ENCODE data around the gene NUDT9.
"Not testable (repeated sequence)": the region's sequence is repeated elsewhere in the genome, so short reads cannot be mapped to it uniquely, and the experiment has no call there.

NUDT9 gene

GRCh38 chr4:87410679-87411078 is 11.7 kb upstream of the NUDT9 start:
- H3K4me3 ChIP-seq (ENCODE audit: low read depth, low read length), result no peak overlapping the region
- no peak for DNase-seq (ENCODE audit: low read depth)
- no peak for TF ChIP-seq CTCF (conservative IDR thresholded peaks at IDR 0.05; ENCODE audit: low read depth, low read length)

DNA sequence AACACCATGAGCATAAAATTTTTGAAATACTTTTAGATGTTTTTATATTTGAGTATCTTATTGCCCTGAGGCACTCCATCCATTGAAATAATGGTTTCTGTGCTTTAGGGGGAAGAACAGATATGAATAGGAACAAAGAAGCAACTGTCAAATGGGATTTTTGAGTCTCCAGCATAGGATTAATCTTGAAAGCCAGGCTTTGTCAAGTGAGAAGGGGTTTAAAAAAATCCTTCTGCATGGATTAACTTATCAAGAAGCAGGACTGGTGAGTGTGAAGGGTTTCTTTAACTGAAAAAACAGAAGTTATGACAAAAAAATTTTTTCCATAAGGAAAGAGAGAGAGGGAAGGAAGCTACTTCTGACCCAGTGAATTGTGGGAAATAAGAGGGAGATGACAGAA is 7.6 kb upstream of the NUDT9 start:
- no peak for TF ChIP-seq CTCF (conservative IDR thresholded peaks at IDR 0.05; ENCODE audit: low read depth, low read length)
- DNase-seq (ENCODE audit: low read depth), result no peak
- H3K4me3 ChIP-seq (ENCODE audit: low read depth, low read length), result no peak overlapping the region

- DNase-seq (ENCODE audit: low read depth), result no peak
- no peak for TF ChIP-seq CTCF (conservative IDR thresholded peaks at IDR 0.05; ENCODE audit: low read depth, low read length)
- no peak overlapping the region for H3K4me3 ChIP-seq (ENCODE audit: low read depth, low read length)
These were observed 5.4 kb upstream of the NUDT9 start for GRCh38 chr4:87416965-87417364.

- not testable (repeated sequence) for DNase-seq (ENCODE audit: low read depth); H3K4me3 ChIP-seq (ENCODE audit: low read depth, low read length)
These were observed 4.0 kb upstream of the NUDT9 start for GRCh38 chr4:87418410-87418809.

DNA sequence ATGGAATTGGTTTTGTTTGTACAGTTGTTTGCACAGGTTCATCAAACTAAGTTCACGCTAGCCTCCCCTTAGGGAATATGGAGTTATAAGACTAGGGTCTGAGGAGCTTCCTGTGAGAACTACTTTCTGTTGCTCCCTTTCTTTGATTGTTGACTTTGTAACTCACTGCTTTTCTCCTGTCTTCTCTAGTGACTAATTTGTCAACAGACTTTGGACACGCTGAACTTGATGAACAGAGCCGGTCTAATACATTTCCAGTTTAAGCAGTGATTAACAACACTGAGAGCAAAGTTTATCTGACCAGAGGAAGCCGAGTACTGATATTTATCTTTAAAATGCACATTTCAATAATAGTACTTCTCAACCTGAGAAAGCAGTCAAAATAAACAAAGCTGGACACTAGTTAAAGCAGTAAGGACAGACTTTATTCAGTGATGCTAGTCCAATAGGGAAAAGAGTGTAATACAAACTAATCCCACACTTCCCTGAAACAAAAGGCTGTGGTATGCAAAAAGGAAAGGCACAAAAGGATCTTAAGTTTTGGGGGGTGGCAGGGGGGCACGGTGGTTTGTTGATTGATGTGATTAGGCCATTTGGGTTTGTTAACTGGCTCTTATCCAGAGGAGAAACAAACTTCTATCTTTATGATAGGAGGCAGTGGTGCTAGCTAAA is 2.7 kb upstream of the NUDT9 start:
- no peak overlapping the region for H3K4me3 ChIP-seq (ENCODE audit: low read depth, low read length)
- DNase-seq (ENCODE audit: low read depth), result peak; percentile 43
- TF ChIP-seq CTCF (conservative IDR thresholded peaks at IDR 0.05; ENCODE audit: low read depth, low read length), result no peak

DNA sequence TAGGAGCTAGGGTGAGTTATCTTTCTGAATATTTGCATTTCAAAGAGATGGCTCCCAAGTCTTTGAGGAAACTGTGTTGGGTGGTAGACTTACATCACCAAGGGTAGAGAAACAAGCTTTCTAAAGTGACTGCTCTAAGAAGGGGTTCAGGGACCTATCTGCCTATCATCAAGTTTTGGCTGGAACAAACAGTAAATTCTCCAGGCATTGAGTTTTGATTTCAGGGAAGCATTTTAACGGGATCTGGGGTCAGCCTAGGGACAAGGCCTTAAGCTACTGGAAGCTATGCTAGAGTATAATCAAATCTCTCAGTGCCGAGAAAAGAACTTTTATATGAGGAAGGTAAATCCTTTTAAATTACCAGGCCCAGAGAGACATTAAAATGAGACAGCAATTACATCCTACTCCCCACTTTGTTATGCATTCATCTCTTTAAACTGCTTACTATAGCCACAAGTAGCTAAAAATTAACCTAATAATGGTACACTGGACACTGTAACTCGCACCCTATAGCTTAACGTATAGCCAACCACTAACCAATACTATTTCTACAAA is 2.0 kb upstream of the NUDT9 start:
- no peak for TF ChIP-seq CTCF (conservative IDR thresholded peaks at IDR 0.05; ENCODE audit: low read depth, low read length)
- DNase-seq (ENCODE audit: low read depth), result no peak
- H3K4me3 ChIP-seq (ENCODE audit: low read depth, low read length), result no peak overlapping the region

GRCh38 chr4:87423317-87424098 is 1.1 kb downstream of the NUDT9 start:
- DNase-seq (ENCODE audit: low read depth), result no peak
- TF ChIP-seq CTCF (conservative IDR thresholded peaks at IDR 0.05; ENCODE audit: low read depth, low read length), result no peak
- peak overlapping the region; percentile 90 for H3K4me3 ChIP-seq (ENCODE audit: low read depth, low read length)

DNA sequence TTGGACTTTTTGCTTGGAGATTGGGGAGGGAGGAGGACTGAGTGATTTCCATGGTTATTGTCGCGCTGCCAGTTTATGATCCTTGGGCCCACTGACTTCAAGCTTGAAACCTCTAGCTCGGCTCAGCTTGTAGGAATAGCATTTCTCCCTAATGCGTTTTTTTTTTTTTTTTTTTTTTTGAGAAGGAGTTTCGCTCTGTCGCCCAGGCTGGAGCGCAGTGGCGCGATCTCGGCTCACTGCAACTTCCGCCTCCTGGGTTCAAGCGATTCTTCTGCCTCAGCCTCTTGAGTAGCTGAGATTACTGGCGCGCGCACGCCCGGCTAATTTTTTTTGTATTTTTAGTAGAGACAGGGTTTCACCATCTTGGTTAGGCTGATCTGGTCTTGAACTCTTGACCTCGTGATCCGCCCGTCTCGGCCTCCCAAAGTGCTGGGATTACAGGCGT is 1.7 kb downstream of the NUDT9 start:
- H3K4me3 ChIP-seq (ENCODE audit: low read depth, low read length), result peak overlapping the region; percentile 90
- not testable (repeated sequence) for DNase-seq (ENCODE audit: low read depth)
